Measurements from ENCODE around the gene RHOT1.
"Not testable (repeated sequence)": the region's sequence is repeated elsewhere in the genome, so short reads cannot be mapped to it uniquely, and the experiment has no call there.

RHOT1 gene

GRCh38 chr17:32160526-32160925, 18.2 kb downstream of the RHOT1 start:
- no peak for DNase-seq

GRCh38 chr17:32161029-32161428, 18.7 kb downstream of the RHOT1 start:
- no peak for DNase-seq

- no peak for DNase-seq
Observed at GRCh38 chr17:32161506-32162365, 19.4 kb downstream of the RHOT1 start.

- DNase-seq: no peak
Observed at GRCh38 chr17:32174889-32175288, 32.6 kb downstream of the RHOT1 start.

GRCh38 chr17:32178679-32179078, 36.4 kb downstream of the RHOT1 start:
- DNase-seq: not testable (repeated sequence)

GRCh38 chr17:32179103-32179502, 36.8 kb downstream of the RHOT1 start:
- not testable (repeated sequence) for DNase-seq

- DNase-seq: not testable (repeated sequence)
Observed at GRCh38 chr17:32179526-32179925, 37.2 kb downstream of the RHOT1 start.

GRCh38 chr17:32180262-32180661, 38.0 kb downstream of the RHOT1 start:
- DNase-seq: not testable (repeated sequence)

- no peak for DNase-seq
Observed at GRCh38 chr17:32185875-32186274, 43.6 kb downstream of the RHOT1 start.

- no peak for DNase-seq
Observed at GRCh38 chr17:32187271-32187670, 45.0 kb downstream of the RHOT1 start.

GRCh38 chr17:32189343-32189742, 47.0 kb downstream of the RHOT1 start:
- no peak for DNase-seq

GRCh38 chr17:32191306-32191705, 49.0 kb downstream of the RHOT1 start:
- no peak for DNase-seq

- DNase-seq: no peak
Observed at GRCh38 chr17:32192379-32192778, 50.1 kb downstream of the RHOT1 start.

- DNase-seq: no peak
Observed at GRCh38 chr17:32197987-32198386, 55.7 kb downstream of the RHOT1 start.

GRCh38 chr17:32206861-32207260, 64.6 kb downstream of the RHOT1 start:
- no peak for DNase-seq

- no peak for DNase-seq
Observed at GRCh38 chr17:32208436-32208835, 66.1 kb downstream of the RHOT1 start.

GRCh38 chr17:32209608-32210007, 67.3 kb downstream of the RHOT1 start:
- no peak for DNase-seq

GRCh38 chr17:32211671-32212070, 69.4 kb downstream of the RHOT1 start:
- no peak for DNase-seq

GRCh38 chr17:32215696-32216095, 73.4 kb downstream of the RHOT1 start:
- no peak for DNase-seq

- DNase-seq: no peak
Observed at GRCh38 chr17:32222621-32223020, 80.3 kb downstream of the RHOT1 start.

GRCh38 chr17:32223703-32224102, 81.4 kb downstream of the RHOT1 start:
- no peak for DNase-seq

- no peak for DNase-seq
Observed at GRCh38 chr17:32226886-32227285, 84.6 kb downstream of the RHOT1 start.

GRCh38 chr17:32227910-32228309, 85.6 kb downstream of the RHOT1 start:
- no peak for DNase-seq

- no peak for DNase-seq
Observed at GRCh38 chr17:32235588-32235987, 93.3 kb downstream of the RHOT1 start.

- DNase-seq: no peak
Observed at GRCh38 chr17:32239456-32239855, 97.2 kb downstream of the RHOT1 start.

All from stimulated activated CD4-positive, alpha-beta T cell treated with anti-CD3 and anti-CD28 coated beads, Interleukin-2, amount 100 ng/mL, for 24 hours (primary cell).